GM12873 (cell line): ENCODE data around the gene DUSP15.

ENCODE experiments used
- TF ChIP-seq, protein P1 (sequence below): IDR thresholded peaks from 2 replicates; pipeline ENCODE4 v1.5.1; 2012; ENCODE audit warnings: low read depth, mild to moderate bottlenecking, moderate library complexity, low read length, control low read depth; ENCODE audit not compliant: insufficient read depth; ENCODE audit errors: missing control alignments

The DUSP15 gene

DNA sequence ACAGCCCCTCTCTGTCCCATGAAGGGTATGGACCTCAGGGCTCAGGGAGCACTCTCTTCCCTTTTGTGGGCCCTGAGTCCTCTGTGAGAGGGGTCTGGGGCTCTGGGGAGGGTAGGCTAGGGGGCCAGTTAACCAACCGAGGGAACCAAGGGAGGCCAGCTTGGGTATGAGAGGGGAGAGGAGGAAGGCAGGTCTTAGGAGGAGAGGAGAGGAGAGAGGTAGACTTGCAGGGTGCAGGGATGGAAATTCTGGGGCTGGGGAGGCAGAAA is 720 bp downstream of the DUSP15 start:
- TF ChIP-seq, protein P1, sequence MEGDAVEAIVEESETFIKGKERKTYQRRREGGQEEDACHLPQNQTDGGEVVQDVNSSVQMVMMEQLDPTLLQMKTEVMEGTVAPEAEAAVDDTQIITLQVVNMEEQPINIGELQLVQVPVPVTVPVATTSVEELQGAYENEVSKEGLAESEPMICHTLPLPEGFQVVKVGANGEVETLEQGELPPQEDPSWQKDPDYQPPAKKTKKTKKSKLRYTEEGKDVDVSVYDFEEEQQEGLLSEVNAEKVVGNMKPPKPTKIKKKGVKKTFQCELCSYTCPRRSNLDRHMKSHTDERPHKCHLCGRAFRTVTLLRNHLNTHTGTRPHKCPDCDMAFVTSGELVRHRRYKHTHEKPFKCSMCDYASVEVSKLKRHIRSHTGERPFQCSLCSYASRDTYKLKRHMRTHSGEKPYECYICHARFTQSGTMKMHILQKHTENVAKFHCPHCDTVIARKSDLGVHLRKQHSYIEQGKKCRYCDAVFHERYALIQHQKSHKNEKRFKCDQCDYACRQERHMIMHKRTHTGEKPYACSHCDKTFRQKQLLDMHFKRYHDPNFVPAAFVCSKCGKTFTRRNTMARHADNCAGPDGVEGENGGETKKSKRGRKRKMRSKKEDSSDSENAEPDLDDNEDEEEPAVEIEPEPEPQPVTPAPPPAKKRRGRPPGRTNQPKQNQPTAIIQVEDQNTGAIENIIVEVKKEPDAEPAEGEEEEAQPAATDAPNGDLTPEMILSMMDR, result no peak

DNA sequence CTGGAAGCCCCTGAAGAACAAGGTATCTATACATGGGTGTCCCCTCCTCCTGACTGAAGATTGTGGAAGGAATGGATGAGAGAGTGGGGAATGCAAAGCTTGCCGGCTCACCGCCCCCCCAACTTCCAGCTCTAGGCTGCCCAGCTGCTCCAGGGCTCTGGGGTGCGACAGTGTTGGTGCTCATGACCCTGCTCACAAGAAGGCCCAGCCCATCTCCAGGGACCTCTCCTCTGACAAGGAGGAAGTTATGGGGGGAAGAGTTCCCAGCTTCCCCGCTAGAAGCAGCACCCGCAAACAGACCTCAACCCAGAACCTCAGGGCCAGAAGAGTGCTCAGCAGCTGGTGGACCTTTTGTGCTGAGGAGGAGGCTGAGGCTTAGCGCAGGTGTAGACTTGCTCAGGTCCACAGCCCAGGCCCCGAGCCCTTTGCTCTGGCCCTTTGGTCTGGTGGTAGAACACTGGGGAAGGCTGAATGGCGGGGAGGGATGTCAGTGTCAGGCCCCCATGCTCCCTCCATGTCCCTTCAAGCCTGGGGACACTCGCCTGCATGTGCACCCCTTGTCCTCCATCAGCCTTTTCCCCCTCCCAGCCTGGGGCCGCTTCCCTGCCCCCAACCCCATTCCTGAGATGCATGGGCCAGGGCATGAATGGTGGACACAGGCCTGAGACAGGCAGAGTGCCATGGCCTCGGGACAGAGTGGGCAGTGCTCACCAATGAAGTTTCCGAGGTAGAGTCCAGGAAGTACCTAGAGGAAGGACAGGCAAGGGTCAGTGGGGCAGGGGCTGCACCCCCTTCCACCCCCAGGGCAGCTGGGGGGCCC is 1.3 kb downstream of the DUSP15 start:
- TF ChIP-seq, protein P1, result no peak

DNA sequence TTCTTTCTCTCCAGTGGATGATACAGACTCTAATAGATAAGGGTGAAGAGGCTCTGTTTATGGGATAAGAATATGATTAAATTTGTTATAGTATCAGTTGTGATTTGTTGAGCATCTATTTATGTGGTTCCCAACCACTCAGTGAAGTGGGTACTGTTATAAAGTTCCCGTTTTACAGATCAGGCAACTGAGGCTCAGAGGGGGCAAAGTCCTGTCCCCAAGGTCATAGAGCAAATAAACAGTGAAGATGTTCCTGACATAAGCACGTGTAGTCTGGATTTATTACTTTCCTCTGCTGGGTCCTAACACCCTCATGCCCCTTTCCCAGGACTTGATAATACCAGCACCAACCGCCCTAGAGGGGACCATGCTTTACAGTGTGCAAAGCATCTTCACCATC is 4.1 kb downstream of the DUSP15 start:
- TF ChIP-seq, protein P1, result no peak

DNA sequence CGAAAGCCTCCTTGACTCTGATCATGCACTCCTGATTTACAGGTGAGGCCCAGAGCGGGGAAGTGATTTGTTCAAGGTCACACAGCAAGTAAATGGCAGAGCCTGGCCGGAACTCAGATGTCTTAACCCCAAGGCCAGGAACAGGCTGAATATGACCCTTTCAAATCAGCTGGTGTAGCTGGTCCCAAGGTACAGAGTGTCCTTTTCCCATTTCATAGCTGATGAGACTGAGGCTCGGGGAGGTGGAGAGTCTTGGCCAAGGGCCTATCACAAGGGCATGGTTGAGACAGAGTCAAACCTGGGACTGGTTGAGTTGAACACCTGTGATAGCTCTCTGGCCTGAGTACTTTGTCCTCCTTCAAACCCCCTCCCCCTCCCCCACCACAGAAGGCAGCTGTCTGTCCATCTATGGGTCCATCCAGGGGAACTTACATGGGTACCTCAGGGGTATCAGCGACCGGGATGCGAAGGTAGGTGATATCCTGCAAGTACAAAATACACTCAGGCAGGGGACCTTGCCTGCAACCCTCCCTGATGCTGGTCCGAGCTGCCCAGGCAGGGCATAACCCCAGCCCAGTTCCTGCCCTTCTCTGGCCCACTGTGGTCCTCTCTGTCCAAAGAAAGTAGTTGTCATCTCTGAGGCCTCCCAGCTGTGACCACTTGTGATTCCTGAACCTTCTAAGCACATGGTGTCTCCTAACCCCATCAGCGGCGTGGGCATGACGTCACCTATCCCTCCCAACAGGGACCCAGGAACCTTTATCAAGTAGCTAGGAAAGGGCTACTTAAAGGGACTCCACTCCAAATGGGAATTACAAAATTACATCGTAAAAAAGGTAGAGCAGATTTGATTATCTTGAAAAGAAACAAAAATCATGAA is 5.6 kb downstream of the DUSP15 start:
- TF ChIP-seq, protein P1, result no peak

DNA sequence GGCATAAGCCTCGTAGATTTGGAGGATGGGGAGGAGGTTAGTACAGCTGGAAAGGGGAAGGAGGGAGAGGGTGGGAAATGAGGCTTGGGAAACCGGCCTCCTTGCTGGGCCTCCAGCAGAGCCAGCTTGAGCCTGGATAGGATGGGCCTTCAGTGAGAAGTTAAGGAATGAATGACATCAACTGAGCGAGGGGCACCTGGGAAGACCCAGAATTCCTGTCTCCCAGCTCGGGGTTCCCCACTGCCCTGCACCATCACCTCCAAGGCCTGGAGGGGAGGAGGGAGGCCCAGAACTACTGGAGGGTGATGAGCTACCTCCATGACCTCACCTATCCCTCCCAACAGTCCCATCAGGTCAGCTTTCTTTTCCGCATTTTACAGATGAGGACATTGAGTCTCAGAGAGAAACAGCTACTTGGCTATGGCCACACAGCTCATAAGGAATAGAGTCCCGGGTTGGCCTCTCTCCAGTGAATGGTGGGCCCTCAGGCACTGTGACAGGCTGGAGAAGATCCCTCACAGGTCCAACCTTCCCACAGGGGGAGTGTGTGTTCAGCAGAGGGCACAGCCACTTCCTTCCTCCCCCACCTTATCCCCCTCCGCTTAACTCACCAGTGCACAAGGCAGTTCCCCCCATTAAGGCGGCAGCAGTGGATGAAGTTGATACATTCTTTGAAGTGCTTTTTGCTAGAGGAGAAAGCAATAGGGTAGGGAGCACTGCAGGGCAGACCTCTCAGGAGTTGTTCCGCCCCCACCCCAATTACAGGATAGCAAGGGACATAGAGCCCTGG is 6.8 kb downstream of the DUSP15 start:
- TF ChIP-seq, protein P1, result no peak

DNA sequence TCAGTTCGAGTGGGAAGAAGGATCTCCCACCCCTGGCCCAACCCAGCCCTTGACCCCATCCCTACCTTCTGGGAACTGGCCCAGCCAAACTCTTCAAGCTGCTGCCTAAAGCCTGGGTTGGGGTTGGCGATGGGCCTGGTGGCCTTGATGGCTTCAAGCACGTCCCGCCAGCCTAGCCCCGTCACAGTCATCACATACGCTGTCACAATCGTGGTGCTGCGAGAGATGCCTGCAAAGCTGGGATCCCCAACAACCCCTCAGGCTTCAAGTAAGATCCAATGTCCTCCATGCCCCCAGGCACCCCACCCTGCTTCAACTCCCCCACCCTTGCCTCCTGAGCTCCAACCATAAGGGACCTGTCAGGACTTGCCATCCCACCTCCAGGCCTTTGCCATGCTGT is 7.8 kb downstream of the DUSP15 start:
- TF ChIP-seq, protein P1, result no peak

DNA sequence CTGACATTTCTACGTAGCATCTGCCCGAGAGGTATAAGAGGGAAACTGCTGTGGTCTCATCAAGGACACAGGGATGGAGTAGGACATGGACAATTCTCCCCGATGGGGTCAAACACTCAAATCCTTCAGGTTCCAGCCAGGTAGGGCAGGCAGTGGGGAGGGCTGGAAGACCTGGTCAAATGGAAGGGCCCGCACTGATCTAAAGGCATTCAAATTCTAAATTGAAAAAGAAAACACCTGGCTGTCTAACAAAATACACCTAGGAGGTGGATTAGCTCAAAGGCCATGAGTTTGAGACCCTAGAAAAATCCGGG is 8.2 kb downstream of the DUSP15 start:
- TF ChIP-seq, protein P1, result no peak
